ENCODE data around the gene EFCAB9.

GRCh38 chr5:172175263-172175719, 18.7 kb upstream of the EFCAB9 start:
- TF ChIP-seq, protein P1, sequence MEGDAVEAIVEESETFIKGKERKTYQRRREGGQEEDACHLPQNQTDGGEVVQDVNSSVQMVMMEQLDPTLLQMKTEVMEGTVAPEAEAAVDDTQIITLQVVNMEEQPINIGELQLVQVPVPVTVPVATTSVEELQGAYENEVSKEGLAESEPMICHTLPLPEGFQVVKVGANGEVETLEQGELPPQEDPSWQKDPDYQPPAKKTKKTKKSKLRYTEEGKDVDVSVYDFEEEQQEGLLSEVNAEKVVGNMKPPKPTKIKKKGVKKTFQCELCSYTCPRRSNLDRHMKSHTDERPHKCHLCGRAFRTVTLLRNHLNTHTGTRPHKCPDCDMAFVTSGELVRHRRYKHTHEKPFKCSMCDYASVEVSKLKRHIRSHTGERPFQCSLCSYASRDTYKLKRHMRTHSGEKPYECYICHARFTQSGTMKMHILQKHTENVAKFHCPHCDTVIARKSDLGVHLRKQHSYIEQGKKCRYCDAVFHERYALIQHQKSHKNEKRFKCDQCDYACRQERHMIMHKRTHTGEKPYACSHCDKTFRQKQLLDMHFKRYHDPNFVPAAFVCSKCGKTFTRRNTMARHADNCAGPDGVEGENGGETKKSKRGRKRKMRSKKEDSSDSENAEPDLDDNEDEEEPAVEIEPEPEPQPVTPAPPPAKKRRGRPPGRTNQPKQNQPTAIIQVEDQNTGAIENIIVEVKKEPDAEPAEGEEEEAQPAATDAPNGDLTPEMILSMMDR (IDR thresholded peaks at IDR 0.05), result no peak
- no peak for TF ChIP-seq POLR2A (IDR thresholded peaks at IDR 0.05)

Data from ovary (tissue), 3 donors.